Measurements from ENCODE around the gene STAC2. TPM values are rescaled to one million over a fixed set of nuclear protein-coding genes. Genes with fewer than 3 reads are reported as not detected.

Gene STAC2
- total and polyA plus RNA-seq, 7 experiments from 2014 or later: not detected

GRCh38 chr17:39192901-39193300 lies 32.8 kb downstream of the STAC2 start:
- no peak for DNase-seq
- Histone ChIP-seq H3K4me3 (ENCODE audit: low read length) (no peak overlapping the region), H3K9me3 (ENCODE audit: control insufficient read depth in 2 of 3, low read length in 3 of 3) (no peaks in the 10 kb centered on the region), H3K36me3 (ENCODE audit: control insufficient read depth in 2 of 3, insufficient read depth in 3 of 3, low read length in 3 of 3) (peaks cover 0 to 10% (median 0%) of the 10 kb centered on the region in 3 experiments), H3K4me1 (ENCODE audit: control insufficient read depth in 2 of 2, insufficient read depth in 2 of 2, low read length in 2 of 2) (peaks cover 10 to 17% of the 10 kb centered on the region in 2 donors), H3K27ac (ENCODE audit: low read depth, low read length) (no peak overlapping the region), H3K27me3 (ENCODE audit: control insufficient read depth in 2 of 2, insufficient read depth in 2 of 2, low read length in 2 of 2) (no peaks in the 10 kb centered on the region)
- intact Hi-C loops (cut with micrococcal nuclease): no loop called here
- H3K9me3 Mint-ChIP-seq: no peaks in the 10 kb centered on the region
- ChIA-PET POLR2A (no interaction called here), CTCF (interaction anchor here (1.4 kb wide), 1 partner anchor 28 kb away, joined by 3 read pairs; no protein-coding TSS in a partner anchor)
- H3K36me3 Mint-ChIP-seq: peaks cover 0 to 9% (median 4%) of the 10 kb centered on the region in 5 donors
- no peak for ATAC-seq
- no peaks in the 10 kb centered on the region for H3K27me3 Mint-ChIP-seq
- H3K27ac Mint-ChIP-seq: peak overlapping the region in 1 of 9 donors; percentile 45
- peaks cover 16 to 32% (median 24%) of the 10 kb centered on the region in 7 donors for H3K4me1 Mint-ChIP-seq
- H3K4me3 Mint-ChIP-seq: no peak overlapping the region

- ChIA-PET CTCF (interaction anchor here (0.7 kb wide), 1 partner anchor 15 kb away, joined by 3 read pairs; no protein-coding TSS in a partner anchor), POLR2A (no interaction called here)
- Histone ChIP-seq H3K36me3 (ENCODE audit: control insufficient read depth in 2 of 3, insufficient read depth in 3 of 3, low read length in 3 of 3) (peaks cover 0 to 16% (median 0%) of the 10 kb centered on the region in 3 experiments), H3K4me3 (ENCODE audit: low read length) (no peak overlapping the region), H3K27me3 (ENCODE audit: control insufficient read depth in 2 of 2, insufficient read depth in 2 of 2, low read length in 2 of 2) (no peaks in the 10 kb centered on the region), H3K27ac (ENCODE audit: low read depth, low read length) (no peak overlapping the region), H3K4me1 (ENCODE audit: control insufficient read depth in 2 of 2, insufficient read depth in 2 of 2, low read length in 2 of 2) (peaks cover 9 to 16% of the 10 kb centered on the region in 2 donors), H3K9me3 (ENCODE audit: control insufficient read depth in 2 of 3, low read length in 3 of 3) (no peaks in the 10 kb centered on the region)
- no peak overlapping the region for H3K4me3 Mint-ChIP-seq
- peak overlapping the region in 2 of 9 donors; percentile 16 to 35 for H3K27ac Mint-ChIP-seq
- H3K27me3 Mint-ChIP-seq: no peaks in the 10 kb centered on the region
- DNase-seq (no peak), ATAC-seq (no peak)
- intact Hi-C loops (cut with micrococcal nuclease): no loop called here
- H3K9me3 Mint-ChIP-seq: no peaks in the 10 kb centered on the region
- peaks cover 16 to 30% (median 24%) of the 10 kb centered on the region in 7 donors for H3K4me1 Mint-ChIP-seq
- H3K36me3 Mint-ChIP-seq: peaks cover 0 to 9% (median 4%) of the 10 kb centered on the region in 5 donors
Measured at GRCh38 chr17:39191750-39192510, 33.8 kb downstream of the STAC2 start.

DNA sequence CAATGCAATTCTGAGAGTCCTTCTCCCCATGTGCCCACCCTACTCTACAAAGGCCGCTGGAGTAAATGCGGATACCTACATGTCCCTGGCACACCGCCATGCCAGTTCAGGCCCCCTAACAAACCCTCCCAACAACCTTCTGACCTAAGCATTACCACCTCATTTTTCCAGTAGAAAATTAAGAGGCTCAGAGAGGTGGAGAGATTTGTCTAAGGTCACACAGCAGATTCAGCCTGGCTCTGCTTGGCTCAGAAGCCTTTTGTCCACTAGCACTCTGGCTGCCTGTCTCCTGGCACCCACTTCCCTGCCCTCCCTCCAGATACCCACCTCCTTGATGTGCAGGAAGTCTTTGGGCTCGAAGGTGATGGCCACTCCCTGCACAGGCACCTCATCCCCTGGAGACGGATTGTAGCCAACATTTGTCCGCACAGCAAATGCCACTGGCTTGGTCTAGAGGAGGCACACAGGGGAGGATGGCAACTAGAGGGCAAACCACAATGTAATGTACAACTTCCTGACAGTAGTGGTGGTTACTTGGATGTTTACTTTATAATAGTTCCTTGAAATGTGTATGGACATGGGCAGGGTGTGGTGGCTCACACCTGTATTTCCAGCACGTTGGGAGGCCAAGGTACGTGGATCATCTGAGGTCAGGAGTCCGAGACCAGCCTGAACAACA lies 38.5 kb downstream of the STAC2 start:
- H3K4me3 ChIP-seq (ENCODE audit: low read length): no peak overlapping the region
- H3K36me3 ChIP-seq (ENCODE audit: control insufficient read depth in 2 of 3, insufficient read depth in 3 of 3, low read length in 3 of 3): peaks cover 0 to 49% (median 0%) of the 10 kb centered on the region in 3 experiments
- Mint-ChIP-seq H3K27ac (no peak overlapping the region), H3K36me3 (peaks cover 6 to 19% (median 11%) of the 10 kb centered on the region in 5 donors), H3K27me3 (no peaks in the 10 kb centered on the region), H3K4me3 (no peak overlapping the region), H3K4me1 (peaks cover 0 to 6% (median 0%) of the 10 kb centered on the region in 7 donors), H3K9me3 (no peaks in the 10 kb centered on the region)
- H3K27me3 ChIP-seq (ENCODE audit: control insufficient read depth in 2 of 2, insufficient read depth in 2 of 2, low read length in 2 of 2): no peaks in the 10 kb centered on the region
- DNase-seq: no peak
- CTCF ChIA-PET: no interaction called here
- H3K27ac ChIP-seq (ENCODE audit: low read depth, low read length): no peak overlapping the region
- H3K4me1 ChIP-seq (ENCODE audit: control insufficient read depth in 2 of 2, insufficient read depth in 2 of 2, low read length in 2 of 2): no peaks in the 10 kb centered on the region
- ATAC-seq: no peak
- H3K9me3 ChIP-seq (ENCODE audit: control insufficient read depth in 2 of 3, low read length in 3 of 3): no peaks in the 10 kb centered on the region
- POLR2A ChIA-PET: no interaction called here
- intact Hi-C loops (cut with micrococcal nuclease): no loop called here

- no peaks in the 10 kb centered on the region for H3K4me1 ChIP-seq (ENCODE audit: control insufficient read depth in 2 of 2, insufficient read depth in 2 of 2, low read length in 2 of 2)
- H3K4me3 Mint-ChIP-seq: no peak overlapping the region
- DNase-seq (no peak), ATAC-seq (no peak)
- no peaks in the 10 kb centered on the region for H3K27me3 ChIP-seq (ENCODE audit: control insufficient read depth in 2 of 2, insufficient read depth in 2 of 2, low read length in 2 of 2)
- no peak overlapping the region for H3K4me3 ChIP-seq (ENCODE audit: low read length)
- no peak overlapping the region for H3K27ac Mint-ChIP-seq
- H3K36me3 Mint-ChIP-seq: peaks cover 5 to 18% (median 11%) of the 10 kb centered on the region in 5 donors
- CTCF ChIA-PET: no interaction called here
- peaks cover 0 to 42% (median 0%) of the 10 kb centered on the region in 3 experiments for H3K36me3 ChIP-seq (ENCODE audit: control insufficient read depth in 2 of 3, insufficient read depth in 3 of 3, low read length in 3 of 3)
- POLR2A ChIA-PET: no interaction called here
- no peaks in the 10 kb centered on the region for H3K9me3 Mint-ChIP-seq
- no peaks in the 10 kb centered on the region for H3K27me3 Mint-ChIP-seq
- no peaks in the 10 kb centered on the region for H3K9me3 ChIP-seq (ENCODE audit: control insufficient read depth in 2 of 3, low read length in 3 of 3)
- no peak overlapping the region for H3K27ac ChIP-seq (ENCODE audit: low read depth, low read length)
- H3K4me1 Mint-ChIP-seq: peaks cover 0 to 4% (median 0%) of the 10 kb centered on the region in 7 donors
- intact Hi-C loops (cut with micrococcal nuclease): no loop called here
Measured at GRCh38 chr17:39186481-39187002, 39.2 kb downstream of the STAC2 start.

DNA sequence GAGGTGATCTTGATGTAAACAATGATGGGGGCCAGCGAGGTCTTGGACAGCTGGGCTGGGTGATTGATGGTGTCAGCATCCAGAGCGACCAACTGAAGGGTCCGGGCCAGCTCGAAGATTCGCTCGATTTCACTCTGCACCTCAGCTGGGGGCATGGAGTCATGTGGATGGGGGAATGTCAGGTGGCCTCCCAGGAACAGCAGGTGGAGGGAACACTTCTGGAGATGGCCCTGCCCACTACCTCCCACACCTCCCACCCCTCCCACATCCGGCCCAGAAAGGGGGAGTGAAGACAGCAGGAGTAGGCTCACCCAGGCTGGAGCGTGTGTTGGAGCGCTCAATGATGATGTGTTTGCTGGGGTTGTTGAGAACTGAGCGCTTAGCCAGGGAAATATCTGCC lies 42.0 kb downstream of the STAC2 start:
- intact Hi-C loops (cut with micrococcal nuclease): no loop called here
- Mint-ChIP-seq H3K9me3 (no peaks in the 10 kb centered on the region), H3K4me3 (no peak overlapping the region), H3K4me1 (peaks cover 0 to 4% (median 0%) of the 10 kb centered on the region in 7 donors), H3K27me3 (no peaks in the 10 kb centered on the region), H3K27ac (no peak overlapping the region), H3K36me3 (peaks cover 5 to 18% (median 11%) of the 10 kb centered on the region in 5 donors)
- peaks cover 0 to 39% (median 0%) of the 10 kb centered on the region in 3 experiments for H3K36me3 ChIP-seq (ENCODE audit: control insufficient read depth in 2 of 3, insufficient read depth in 3 of 3, low read length in 3 of 3)
- no peaks in the 10 kb centered on the region for H3K9me3 ChIP-seq (ENCODE audit: control insufficient read depth in 2 of 3, low read length in 3 of 3)
- no peaks in the 10 kb centered on the region for H3K4me1 ChIP-seq (ENCODE audit: control insufficient read depth in 2 of 2, insufficient read depth in 2 of 2, low read length in 2 of 2)
- POLR2A ChIA-PET: interaction anchor here (1.0 kb wide), 2 partner anchors 12 to 16 kb away, joined by 3 read pairs; partner anchors contain the start of gene RPL19
- no peak overlapping the region for H3K4me3 ChIP-seq (ENCODE audit: low read length)
- DNase-seq (no peak), ATAC-seq (no peak)
- CTCF ChIA-PET: interaction anchor here (0.7 to 1.6 kb wide), 2 partner anchors 10 to 49 kb away, joined by 3 to 10 read pairs; no protein-coding TSS in a partner anchor
- H3K27ac ChIP-seq (ENCODE audit: low read depth, low read length): no peak overlapping the region
- no peaks in the 10 kb centered on the region for H3K27me3 ChIP-seq (ENCODE audit: control insufficient read depth in 2 of 2, insufficient read depth in 2 of 2, low read length in 2 of 2)

DNA sequence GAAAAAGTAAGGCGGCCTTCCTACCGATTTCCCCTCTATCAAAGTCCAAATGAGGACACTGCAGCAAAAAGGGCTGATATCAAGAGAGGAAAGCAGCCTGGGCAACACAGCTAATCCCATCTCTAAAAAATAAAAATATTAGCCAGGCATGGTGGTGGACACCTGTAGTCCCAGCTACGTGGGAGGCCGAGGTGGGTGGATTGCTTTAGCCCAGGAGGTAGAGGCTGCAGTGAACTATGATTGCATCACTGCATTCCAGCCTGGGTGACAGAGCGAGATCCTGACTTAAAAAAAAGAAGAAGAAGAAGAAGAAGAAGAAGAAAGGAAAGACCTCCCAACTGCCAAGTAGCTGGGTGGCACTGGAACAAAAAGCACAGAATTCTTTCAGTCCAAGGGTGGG lies 42.7 kb downstream of the STAC2 start:
- H3K27ac ChIP-seq (ENCODE audit: low read depth, low read length): no peak overlapping the region

More for the DNA sequence above, 42.7 kb downstream of the STAC2 start:
- Mint-ChIP-seq H3K27me3 (no peaks in the 10 kb centered on the region), H3K36me3 (peaks cover 5 to 18% (median 11%) of the 10 kb centered on the region in 5 donors), H3K9me3 (no peaks in the 10 kb centered on the region), H3K4me3 (no peak overlapping the region), H3K27ac (no peak overlapping the region), H3K4me1 (peaks cover 0 to 4% (median 0%) of the 10 kb centered on the region in 7 donors)
- intact Hi-C loops (cut with micrococcal nuclease): no loop called here
- ChIA-PET CTCF (interaction anchor here (0.7 to 1.6 kb wide), 2 partner anchors 9 to 50 kb away, joined by 3 to 10 read pairs; no protein-coding TSS in a partner anchor), POLR2A (interaction anchor here (1.0 kb wide), 2 partner anchors 13 to 17 kb away, joined by 3 read pairs; partner anchors contain the start of gene RPL19)
- DNase-seq (no peak), ATAC-seq (no peak)
- H3K4me1 ChIP-seq (ENCODE audit: control insufficient read depth in 2 of 2, insufficient read depth in 2 of 2, low read length in 2 of 2): no peaks in the 10 kb centered on the region
- H3K27me3 ChIP-seq (ENCODE audit: control insufficient read depth in 2 of 2, insufficient read depth in 2 of 2, low read length in 2 of 2): no peaks in the 10 kb centered on the region
- H3K36me3 ChIP-seq (ENCODE audit: control insufficient read depth in 2 of 3, insufficient read depth in 3 of 3, low read length in 3 of 3): peaks cover 0 to 39% (median 0%) of the 10 kb centered on the region in 3 experiments
- no peaks in the 10 kb centered on the region for H3K9me3 ChIP-seq (ENCODE audit: control insufficient read depth in 2 of 3, low read length in 3 of 3)
- no peak overlapping the region for H3K4me3 ChIP-seq (ENCODE audit: low read length)

Data from naive thymus-derived CD4-positive, alpha-beta T cell (primary cell).